Stimulated activated effector memory CD8-positive, alpha-beta T cell treated with anti-CD3 and anti-CD28 coated beads, Interleukin-12 subunit alpha, Interleukin-12 subunit beta, amount 100 ng/mL, for 72 hours (primary cell): ENCODE measurements around the gene SLF2.
A peak's percentile ranks its signal among the peaks of the same experiment; 100 is the strongest.

Source experiments
- ATAC-seq: fragments of 150-1000 bp; cut with Tn5 transposase; 2 replicates; pipeline ENCODE4 v1.10.0; 2021
- DNase-seq, 2 donors: peaks; one replicate each; pipeline ENCODE4 v3.0.0; 2021 to 2022; ENCODE audit warnings: low spot score in 2 of 2
- H3K27ac Mint-ChIP-seq: one replicate; pipeline ENCODE4 v1.8.0; 2022; ENCODE audit warnings: mild to moderate bottlenecking, mixed read lengths
- H3K36me3 Mint-ChIP-seq: one replicate; pipeline ENCODE4 v1.8.0; 2022; ENCODE audit warnings: mild to moderate bottlenecking, mixed read lengths
- H3K4me1 Mint-ChIP-seq: one replicate; pipeline ENCODE4 v1.8.0; 2022; ENCODE audit warnings: mixed read lengths
- H3K4me3 Mint-ChIP-seq: one replicate; pipeline ENCODE4 v1.8.0; 2022; ENCODE audit warnings: mild to moderate bottlenecking, mixed read lengths
- H3K9me3 Mint-ChIP-seq: one replicate; pipeline ENCODE4 v1.8.0; 2022; ENCODE audit warnings: mixed read lengths

SLF2 gene

DNA sequence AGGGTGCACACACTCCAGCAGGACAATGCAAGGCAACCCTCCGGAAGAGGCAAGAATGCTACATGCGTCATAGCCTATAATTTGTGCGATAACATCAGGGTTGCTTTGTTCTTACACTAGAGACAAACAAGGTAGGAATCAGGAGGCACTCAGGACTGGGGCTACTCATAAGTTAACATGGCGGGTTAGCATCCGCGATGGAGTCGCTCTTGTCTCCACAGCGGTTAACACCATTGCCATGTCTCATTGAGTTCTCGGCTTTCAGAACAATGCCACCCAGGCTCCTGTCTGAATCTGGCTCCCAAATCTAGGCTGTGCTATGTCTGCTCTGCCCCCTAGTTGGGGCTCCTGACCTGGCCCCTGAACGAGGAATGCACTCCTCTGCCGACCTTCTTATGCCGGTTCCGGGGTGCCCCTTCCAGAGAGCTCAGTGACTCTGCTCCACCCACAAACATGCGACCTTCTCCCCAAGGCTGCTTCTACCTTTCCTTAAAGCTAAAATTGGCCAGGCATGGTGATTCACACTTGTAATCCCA is 24.9 kb upstream of the SLF2 start:
- H3K27ac Mint-ChIP-seq = no peak overlapping the region
- no peak for DNase-seq
- no peak for ATAC-seq
- H3K36me3 Mint-ChIP-seq = no peaks in the 10 kb centered on the region
- H3K9me3 Mint-ChIP-seq = no peaks in the 10 kb centered on the region
- no peaks in the 10 kb centered on the region for H3K4me1 Mint-ChIP-seq
- H3K4me3 Mint-ChIP-seq = no peak overlapping the region

GRCh38 chr10:100888957-100889356 is 23.8 kb upstream of the SLF2 start:
- no peak for ATAC-seq
- Mint-ChIP-seq H3K4me1 (no peaks in the 10 kb centered on the region), H3K4me3 (no peak overlapping the region), H3K9me3 (no peaks in the 10 kb centered on the region), H3K27ac (no peak overlapping the region), H3K36me3 (no peaks in the 10 kb centered on the region)
- no peak for DNase-seq

DNA sequence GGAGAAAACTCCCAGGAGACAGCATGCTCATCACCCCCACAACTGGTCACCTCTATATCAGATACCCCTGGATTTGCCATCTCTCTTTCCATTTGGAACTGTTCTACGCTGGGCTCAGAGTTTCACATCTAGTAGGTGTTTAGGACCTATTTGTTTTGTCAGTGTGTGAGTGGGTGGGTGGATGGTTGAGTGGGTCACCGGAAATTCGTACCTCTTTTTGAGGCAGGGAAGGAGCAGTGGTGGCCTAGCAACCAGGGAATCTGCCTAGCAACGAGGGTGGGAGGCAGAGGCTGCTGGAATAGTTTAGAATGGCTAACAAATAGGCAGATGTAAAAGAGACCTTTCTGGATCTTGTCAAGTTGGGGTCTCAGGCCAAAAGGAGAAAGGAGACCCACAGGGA is 23.2 kb upstream of the SLF2 start:
- H3K36me3 Mint-ChIP-seq = no peaks in the 10 kb centered on the region
- H3K4me1 Mint-ChIP-seq = no peaks in the 10 kb centered on the region
- DNase-seq = no peak
- no peak for ATAC-seq
- H3K4me3 Mint-ChIP-seq = no peak overlapping the region
- H3K27ac Mint-ChIP-seq = no peak overlapping the region
- no peaks in the 10 kb centered on the region for H3K9me3 Mint-ChIP-seq

- Mint-ChIP-seq H3K4me1 (no peaks in the 10 kb centered on the region), H3K27ac (peak overlapping the region; percentile 29)
- ATAC-seq = no peak
Measured at GRCh38 chr10:100890141-100890672, 22.6 kb upstream of the SLF2 start.

DNA sequence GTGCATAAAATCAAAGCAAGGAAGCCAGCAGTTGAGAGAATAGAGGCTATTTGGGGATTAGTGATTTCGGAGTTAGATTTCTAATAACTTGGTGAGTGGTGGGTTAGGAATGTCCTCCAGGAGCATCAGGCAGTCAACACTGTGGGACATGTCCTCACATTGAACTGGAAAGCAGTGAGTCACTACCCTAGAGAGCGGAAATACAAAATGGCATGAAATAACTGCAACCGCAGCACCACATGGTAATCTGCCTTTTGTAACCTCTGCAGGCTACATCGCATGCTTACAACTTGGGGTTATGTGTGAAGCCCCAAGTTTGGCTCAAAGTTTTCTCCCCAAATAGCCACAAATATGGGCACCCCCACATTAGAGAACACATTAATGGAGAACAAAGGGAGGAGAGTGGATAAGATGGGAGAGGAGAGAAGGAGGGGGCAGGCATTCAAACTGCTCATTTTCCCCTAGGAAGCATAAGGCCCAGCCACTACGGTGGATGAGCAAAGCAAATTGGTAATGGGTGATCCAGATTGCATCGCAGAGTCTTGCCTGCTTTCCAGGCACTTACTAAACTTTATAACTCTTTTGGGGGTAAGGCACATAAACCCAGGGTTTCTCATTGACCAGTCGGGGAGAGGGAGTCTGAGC is 22.0 kb upstream of the SLF2 start:
- H3K9me3 Mint-ChIP-seq = no peaks in the 10 kb centered on the region
- no peaks in the 10 kb centered on the region for H3K4me1 Mint-ChIP-seq
- peak overlapping the region; percentile 29 for H3K27ac Mint-ChIP-seq
- no peak overlapping the region for H3K4me3 Mint-ChIP-seq
- H3K36me3 Mint-ChIP-seq = no peaks in the 10 kb centered on the region
- no peak for ATAC-seq
- DNase-seq = no peak

More at GRCh38 chr10:100890141-100890672, 22.6 kb upstream of the SLF2 start:
- H3K9me3 Mint-ChIP-seq = no peaks in the 10 kb centered on the region
- DNase-seq = no peak
- no peak overlapping the region for H3K4me3 Mint-ChIP-seq
- no peaks in the 10 kb centered on the region for H3K36me3 Mint-ChIP-seq

- ATAC-seq = no peak
- Mint-ChIP-seq H3K4me1 (no peaks in the 10 kb centered on the region), H3K4me3 (no peak overlapping the region), H3K36me3 (no peaks in the 10 kb centered on the region), H3K9me3 (no peaks in the 10 kb centered on the region), H3K27ac (no peak overlapping the region)
- DNase-seq = no peak
Measured at GRCh38 chr10:100894033-100894432, 18.7 kb upstream of the SLF2 start.

DNA sequence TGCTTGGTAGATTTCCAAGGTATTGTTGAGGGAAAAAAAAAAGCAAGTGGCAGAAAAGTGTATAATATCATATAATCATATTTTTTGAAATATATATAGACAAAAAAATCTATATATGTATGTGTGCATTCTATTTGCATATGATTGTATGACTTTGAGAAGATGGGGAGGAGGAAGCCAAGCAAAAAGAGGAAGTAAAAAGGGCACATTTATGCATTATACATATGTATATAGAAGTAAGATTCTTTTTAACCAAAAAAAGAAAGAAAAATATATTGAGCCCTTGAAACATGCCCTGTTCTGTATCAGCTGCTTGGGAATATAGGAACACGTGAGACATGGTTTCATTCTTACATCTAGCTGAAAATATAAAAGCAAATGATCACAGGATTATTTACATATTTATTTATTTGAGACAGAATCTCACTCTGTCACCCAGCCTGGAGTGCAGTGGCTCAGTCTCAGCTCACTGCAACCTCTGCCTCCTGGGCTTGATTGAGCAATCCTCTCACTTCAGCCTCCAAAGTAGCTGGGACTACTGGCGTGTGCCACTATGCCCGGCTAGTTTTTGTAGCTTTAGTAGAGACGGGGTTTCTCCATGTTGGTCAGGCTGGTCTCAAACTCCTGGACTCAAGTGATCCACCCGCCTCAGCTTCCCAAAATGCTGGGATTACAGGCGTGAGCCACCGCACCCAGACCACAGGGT is 18.0 kb upstream of the SLF2 start:
- no peak for DNase-seq
- no peak for ATAC-seq
- Mint-ChIP-seq H3K36me3 (no peaks in the 10 kb centered on the region), H3K27ac (no peak overlapping the region), H3K4me1 (no peaks in the 10 kb centered on the region), H3K4me3 (no peak overlapping the region), H3K9me3 (no peaks in the 10 kb centered on the region)

GRCh38 chr10:100895346-100895745 is 17.4 kb upstream of the SLF2 start:
- no peaks in the 10 kb centered on the region for H3K36me3 Mint-ChIP-seq
- H3K9me3 Mint-ChIP-seq = no peaks in the 10 kb centered on the region
- no peak overlapping the region for H3K4me3 Mint-ChIP-seq
- no peaks in the 10 kb centered on the region for H3K4me1 Mint-ChIP-seq
- no peak for DNase-seq
- no peak for ATAC-seq
- no peak overlapping the region for H3K27ac Mint-ChIP-seq

GRCh38 chr10:100895896-100896295 is 16.9 kb upstream of the SLF2 start:
- no peak overlapping the region for H3K27ac Mint-ChIP-seq
- ATAC-seq (no peak), DNase-seq (no peak)
- H3K4me3 Mint-ChIP-seq = no peak overlapping the region
- H3K4me1 Mint-ChIP-seq = no peaks in the 10 kb centered on the region
- no peaks in the 10 kb centered on the region for H3K9me3 Mint-ChIP-seq
- H3K36me3 Mint-ChIP-seq = no peaks in the 10 kb centered on the region

DNA sequence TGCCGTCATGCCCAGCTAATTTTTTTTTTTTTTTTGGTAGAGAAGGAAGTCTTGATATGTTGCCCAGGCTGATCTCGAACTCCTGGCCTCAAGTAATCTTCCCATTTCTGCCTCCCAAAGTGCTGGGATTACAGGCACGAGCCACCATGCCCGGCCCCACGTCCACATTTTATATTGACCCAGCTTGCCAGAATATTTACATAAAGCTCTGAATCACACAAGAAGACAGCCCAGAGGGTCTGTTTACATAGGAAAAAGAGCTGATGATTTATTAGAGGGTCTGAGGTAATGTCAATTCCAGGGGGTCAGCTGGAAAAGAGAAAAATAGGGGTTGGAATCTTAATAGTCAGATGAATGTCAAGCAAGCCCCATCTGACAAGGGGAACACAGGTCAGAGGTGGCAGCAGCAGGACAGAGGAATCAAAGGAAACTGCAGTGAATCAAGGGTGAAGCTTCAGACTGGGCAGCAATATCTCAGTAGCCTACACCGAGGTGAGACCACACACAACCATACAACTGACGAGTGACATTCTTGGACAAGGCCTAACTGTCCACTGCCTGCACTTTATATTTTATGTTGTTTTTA is 15.8 kb upstream of the SLF2 start:
- Mint-ChIP-seq H3K27ac (no peak overlapping the region), H3K36me3 (no peaks in the 10 kb centered on the region), H3K4me1 (no peaks in the 10 kb centered on the region), H3K4me3 (no peak overlapping the region), H3K9me3 (no peaks in the 10 kb centered on the region)
- ATAC-seq (no peak), DNase-seq (no peak)

DNA sequence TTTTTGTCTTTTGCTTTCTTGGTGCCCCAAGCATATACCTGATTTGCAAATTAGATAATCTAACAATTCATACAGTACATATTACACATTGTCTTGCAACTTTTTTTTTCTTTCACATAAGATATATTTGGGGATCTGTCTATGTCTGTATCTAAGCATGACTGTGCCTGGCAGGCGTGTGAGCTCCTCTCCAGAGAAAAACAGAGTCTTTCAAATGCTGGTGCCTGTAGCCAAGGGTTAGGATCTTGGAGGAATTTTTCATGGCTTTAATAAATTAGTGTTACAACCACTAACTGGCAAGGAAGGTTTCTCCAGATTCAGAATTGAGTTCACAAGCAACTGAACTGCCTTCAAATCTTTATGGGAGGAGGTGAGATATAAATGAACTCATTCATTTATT is 14.8 kb upstream of the SLF2 start:
- no peak overlapping the region for H3K27ac Mint-ChIP-seq

DNA sequence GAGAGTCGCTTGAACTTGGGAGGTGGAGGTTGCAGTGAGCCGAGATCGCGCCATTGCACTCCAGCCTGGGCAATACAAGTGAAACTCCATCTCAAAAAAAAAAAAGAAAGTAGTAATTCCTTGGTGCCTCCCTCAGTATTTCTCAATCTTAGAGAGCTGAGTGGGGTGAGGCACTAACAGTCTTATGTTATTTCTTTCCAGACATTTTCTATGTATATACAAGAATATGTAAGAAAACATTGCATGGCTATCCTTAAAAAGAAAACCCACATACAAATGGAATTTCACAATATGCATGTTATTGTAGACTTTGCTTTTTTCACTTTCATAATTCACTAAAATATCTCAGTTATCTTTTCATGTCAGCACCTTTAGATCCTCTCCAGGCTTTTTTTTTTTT is 13.6 kb upstream of the SLF2 start:
- H3K27ac Mint-ChIP-seq = no peak overlapping the region
- no peak overlapping the region for H3K4me3 Mint-ChIP-seq
- ATAC-seq = no peak
- H3K36me3 Mint-ChIP-seq = no peaks in the 10 kb centered on the region
- no peaks in the 10 kb centered on the region for H3K4me1 Mint-ChIP-seq
- no peaks in the 10 kb centered on the region for H3K9me3 Mint-ChIP-seq
- DNase-seq = no peak

More for the DNA sequence above, 14.8 kb upstream of the SLF2 start:
- no peaks in the 10 kb centered on the region for H3K9me3 Mint-ChIP-seq
- DNase-seq (no peak), ATAC-seq (no peak)
- no peak overlapping the region for H3K4me3 Mint-ChIP-seq
- no peaks in the 10 kb centered on the region for H3K4me1 Mint-ChIP-seq
- H3K36me3 Mint-ChIP-seq = no peaks in the 10 kb centered on the region

- no peaks in the 10 kb centered on the region for H3K9me3 Mint-ChIP-seq
- H3K4me1 Mint-ChIP-seq = no peaks in the 10 kb centered on the region
- ATAC-seq = no peak
- H3K4me3 Mint-ChIP-seq = no peak overlapping the region
- no peak overlapping the region for H3K27ac Mint-ChIP-seq
- no peak for DNase-seq
- H3K36me3 Mint-ChIP-seq = no peaks in the 10 kb centered on the region
Measured at GRCh38 chr10:100901051-100901450, 11.7 kb upstream of the SLF2 start.

DNA sequence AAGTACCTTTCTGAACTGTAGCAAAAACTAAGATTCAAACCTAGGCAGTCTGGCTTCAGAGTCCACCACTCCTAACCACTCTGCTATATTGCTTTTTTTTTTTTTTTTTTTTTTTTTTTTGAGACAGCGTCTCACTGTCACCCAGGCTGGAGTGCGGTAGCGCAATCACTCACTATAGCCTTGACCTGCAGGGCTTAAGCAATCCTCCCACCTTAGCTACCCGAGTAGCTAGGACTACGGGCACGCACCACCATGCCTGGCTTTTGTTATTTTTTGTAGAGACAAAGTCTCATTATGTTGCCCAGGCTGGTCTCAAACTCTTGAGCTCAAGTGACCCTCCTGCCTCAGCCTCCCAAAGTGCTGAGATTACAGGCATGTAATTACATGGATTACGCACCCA is 10.1 kb upstream of the SLF2 start:
- ATAC-seq (no peak), DNase-seq (peak in 1 of 2 donors; percentile 18)
- H3K4me1 Mint-ChIP-seq = no peaks in the 10 kb centered on the region
- no peak overlapping the region for H3K27ac Mint-ChIP-seq
- no peaks in the 10 kb centered on the region for H3K9me3 Mint-ChIP-seq
- no peak overlapping the region for H3K4me3 Mint-ChIP-seq
- no peaks in the 10 kb centered on the region for H3K36me3 Mint-ChIP-seq

DNA sequence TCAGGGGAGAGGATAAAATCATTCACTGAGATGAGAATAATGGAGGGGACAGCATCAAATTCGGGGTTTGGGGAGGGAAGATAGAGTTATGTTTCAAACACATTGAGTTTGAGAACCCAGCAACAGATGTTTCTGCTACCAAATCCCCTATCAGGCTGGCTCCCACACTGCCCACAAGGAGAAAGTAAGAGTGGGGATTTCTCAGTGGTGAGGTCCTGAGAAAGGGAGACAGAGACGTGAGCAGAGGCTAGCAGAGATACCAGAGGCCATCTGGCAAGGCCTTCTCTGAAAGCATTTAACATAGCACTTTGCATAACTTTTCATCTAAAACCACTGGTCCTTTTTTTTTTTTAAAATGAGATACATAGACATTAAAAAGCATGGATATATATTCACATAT is 7.8 kb upstream of the SLF2 start:
- Mint-ChIP-seq H3K9me3 (no peaks in the 10 kb centered on the region), H3K27ac (peak overlapping the region; percentile 41), H3K36me3 (no peaks in the 10 kb centered on the region), H3K4me1 (no peaks in the 10 kb centered on the region), H3K4me3 (no peak overlapping the region)
- DNase-seq (peak in 1 of 2 donors; percentile 34), ATAC-seq (no peak)

DNA sequence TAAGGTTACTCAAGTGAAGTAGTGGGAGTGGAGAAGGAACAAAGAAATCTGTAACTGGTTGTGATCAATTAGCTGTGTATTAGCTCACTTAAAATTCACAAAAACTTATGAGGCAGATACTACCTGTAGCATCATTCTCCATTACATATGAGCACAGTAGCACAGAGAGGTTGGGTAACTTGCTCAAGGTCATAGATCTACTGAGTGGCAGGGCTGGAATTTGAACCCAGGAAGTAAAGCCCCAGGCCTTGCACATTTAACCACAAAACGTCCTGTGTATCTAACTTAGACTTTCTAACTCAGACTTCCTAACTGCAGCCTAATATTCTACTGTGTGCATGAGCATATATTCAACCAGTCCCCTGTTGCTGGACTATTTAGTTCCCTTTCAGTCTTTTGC is 5.6 kb upstream of the SLF2 start:
- no peak overlapping the region for H3K4me3 Mint-ChIP-seq
- DNase-seq = peak in 1 of 2 donors; percentile 26

More for the DNA sequence above, 5.6 kb upstream of the SLF2 start:
- H3K9me3 Mint-ChIP-seq = no peaks in the 10 kb centered on the region
- H3K4me1 Mint-ChIP-seq = no peaks in the 10 kb centered on the region
- H3K36me3 Mint-ChIP-seq = no peaks in the 10 kb centered on the region
- no peak for ATAC-seq
- H3K27ac Mint-ChIP-seq = no peak overlapping the region
